ENCODE measurements around the gene ZNF569.
"Not testable (repeated sequence)": the region's sequence is repeated elsewhere in the genome, so short reads cannot be mapped to it uniquely, and the experiment has no call there.

ZNF569 gene

GRCh38 chr19:37391399-37391798, 75.8 kb downstream of the ZNF569 start:
- not testable (repeated sequence) for DNase-seq

- DNase-seq = no peak
Observed at GRCh38 chr19:37389234-37389633, 78.0 kb downstream of the ZNF569 start.

- peak; percentile 94 for DNase-seq
Observed at GRCh38 chr19:37370880-37371661, 96.2 kb downstream of the ZNF569 start, which contains the start of gene ZNF527. Gene ZNF527, plus strand, starts transcription at chr19:37371099. Its CDS starts 3,100 bp downstream, at chr19:37374199.

- DNase-seq = not testable (repeated sequence)
Observed at GRCh38 chr19:37370386-37370879, 96.8 kb downstream of the ZNF569 start.

GRCh38 chr19:37362733-37363132, 104.5 kb downstream of the ZNF569 start:
- DNase-seq = no peak

- no peak for DNase-seq
Observed at GRCh38 chr19:37361994-37362393, 105.2 kb downstream of the ZNF569 start.

Data from stimulated activated CD4-positive, alpha-beta T cell treated with anti-CD3 and anti-CD28 coated beads, Interleukin-12 subunit alpha, Interleukin-12 subunit beta, amount 100 ng/mL, for 4 hours (primary cell).